HepG2 (cell line): ENCODE results near the gene PIEZO1. TPM values are rescaled to one million over a fixed set of nuclear protein-coding genes. Genes with fewer than 3 reads are reported as not detected.
A peak's percentile ranks its signal among the peaks of the same experiment; 100 is the strongest.

ENCODE experiments used
- ATF2 ChIP-seq: sonication (generic); formaldehyde crosslinking; IDR thresholded peaks from 2 replicates; pipeline ENCODE4 v1.4.0; 2020; ENCODE audit warnings: missing genetic modification reagents
- ATM ChIP-seq: fragments of 450-650 bp; IDR thresholded peaks from 2 replicates; pipeline ENCODE4 v1.7.1; 2017; ENCODE audit warnings: mild to moderate bottlenecking, borderline replicate concordance
- CBFB ChIP-seq: sonication (generic); formaldehyde crosslinking; IDR thresholded peaks from 2 replicates; pipeline ENCODE4 v1.4.0; 2020; ENCODE audit warnings: missing genetic modification reagents
- KLF11 ChIP-seq: IDR thresholded peaks from 2 replicates; pipeline ENCODE4 v1.6.1; 2016; ENCODE audit warnings: missing compliant biosample characterization
- MAFF ChIP-seq: IDR thresholded peaks from 2 replicates; pipeline ENCODE4 v1.6.1; 2011; ENCODE audit warnings: low read depth, low read length, improper control_type of control experiment
- NFKBIZ ChIP-seq: IDR thresholded peaks from 2 replicates; pipeline ENCODE4 v1.6.1; 2018; ENCODE audit warnings: missing genetic modification reagents, missing compliant biosample characterization
- NR2F2 ChIP-seq: IDR thresholded peaks from 2 replicates; pipeline ENCODE4 v1.6.1; 2012; ENCODE audit warnings: low read depth, inconsistent platforms, borderline replicate concordance
- POLR2A ChIP-seq, 2 experiments: IDR thresholded peaks; 2 replicates each; pipeline ENCODE4 v1.6.1; 2011; ENCODE audit warnings: low read depth in 2 of 2, low read length in 2 of 2, mild to moderate bottlenecking in 1 of 2, moderate library complexity in 1 of 2; ENCODE audit not compliant: insufficient read depth in 1 of 2
- TCF12 ChIP-seq, 2 experiments: fragments of 450-650 bp in 1 of 2; sonication (generic) in 1 of 2; formaldehyde crosslinking in 1 of 2; IDR thresholded peaks; 2 replicates each; pipeline versions ENCODE4 v1.6.1 to v1.8.0; 2017 to 2022; ENCODE audit warnings: antibody characterized with exemption in 1 of 2, mild to moderate bottlenecking in 1 of 2, missing genetic modification reagents in 1 of 2, moderate library complexity in 1 of 2
- TCF7 ChIP-seq: sonication (generic); IDR thresholded peaks from 2 replicates; pipeline ENCODE4 v1.6.1; 2016; ENCODE audit warnings: antibody characterized with exemption, low read depth
- WIZ ChIP-seq: sonication (generic); formaldehyde crosslinking; IDR thresholded peaks from 2 replicates; pipeline ENCODE4 v1.5.1; 2020; ENCODE audit warnings: mild to moderate bottlenecking, missing genetic modification reagents
- YEATS4 ChIP-seq: sonication (generic); formaldehyde crosslinking; IDR thresholded peaks from 2 replicates; pipeline ENCODE4 v1.4.0; 2020; ENCODE audit warnings: missing genetic modification reagents, borderline replicate concordance
- ZBTB7B ChIP-seq: sonication (generic); formaldehyde crosslinking; IDR thresholded peaks from 2 replicates; pipeline ENCODE4 v1.4.0; 2020; ENCODE audit warnings: missing genetic modification reagents
- ZNF367 ChIP-seq: sonication (generic); formaldehyde crosslinking; IDR thresholded peaks from 2 replicates; pipeline ENCODE4 v1.4.0; 2020; ENCODE audit warnings: missing genetic modification reagents, borderline replicate concordance
- ZNF441 ChIP-seq: sonication (generic); formaldehyde crosslinking; IDR thresholded peaks from 2 replicates; pipeline ENCODE4 v1.7.0; 2021; ENCODE audit warnings: missing genetic modification reagents, borderline replicate concordance
- ZNF512B ChIP-seq: sonication (generic); formaldehyde crosslinking; IDR thresholded peaks from 2 replicates; pipeline ENCODE4 v1.5.1; 2020; ENCODE audit warnings: missing genetic modification reagents, mild to moderate bottlenecking, borderline replicate concordance
- ZNF550 ChIP-seq: sonication (generic); formaldehyde crosslinking; IDR thresholded peaks from 2 replicates; pipeline ENCODE4 v1.4.0; 2020; ENCODE audit warnings: mild to moderate bottlenecking, missing genetic modification reagents, borderline replicate concordance
- ZNF605 ChIP-seq: sonication (generic); formaldehyde crosslinking; IDR thresholded peaks from 2 replicates; pipeline ENCODE4 v1.8.0; 2022; ENCODE audit warnings: mild to moderate bottlenecking, missing genetic modification reagents
- ZNF607 ChIP-seq: sonication (generic); formaldehyde crosslinking; IDR thresholded peaks from 2 replicates; pipeline ENCODE4 v1.5.1; 2020; ENCODE audit warnings: missing genetic modification reagents, mild to moderate bottlenecking, borderline replicate concordance
- ZNF7 ChIP-seq: IDR thresholded peaks from 2 replicates; pipeline ENCODE4 v1.6.1; 2016; ENCODE audit warnings: missing biosample characterization, missing genetic modification reagents
- ZNF720 ChIP-seq: sonication (generic); formaldehyde crosslinking; IDR thresholded peaks from 2 replicates; pipeline ENCODE4 v1.4.0; 2020; ENCODE audit warnings: missing genetic modification reagents
- ZNF768 ChIP-seq: sonication (generic); formaldehyde crosslinking; IDR thresholded peaks from 2 replicates; pipeline ENCODE4 v1.4.0; 2020; ENCODE audit warnings: missing genetic modification reagents
- ZSCAN30 ChIP-seq: sonication (generic); formaldehyde crosslinking; IDR thresholded peaks from 2 replicates; pipeline ENCODE4 v1.5.0; 2020; ENCODE audit warnings: mild to moderate bottlenecking, missing genetic modification reagents
- ZXDC ChIP-seq: sonication (generic); formaldehyde crosslinking; IDR thresholded peaks from 2 replicates; pipeline ENCODE4 v1.5.0; 2020; ENCODE audit warnings: mild to moderate bottlenecking, missing genetic modification reagents
- polyA plus RNA-seq, 8 experiments: library from polyadenylated mRNA; depleted of rRNA in 3 of 8; stranded (reverse) in 7 of 8; unstranded in 1 of 8; fragments of >200 nt; fragmentation: Illumina TruSeq in 4 of 8; extraction: Trizol in 4 of 8; gene quantifications; 2 replicates each; pipeline versions ENCODE4 v1.2.1 to v1.2.3, GENCODE V29; 2011 to 2016; ENCODE audit warnings: low read depth in 4 of 8, missing spikeins in 1 of 8, mixed read lengths in 1 of 8; ENCODE audit not compliant: insufficient read depth in 1 of 8
- total RNA-seq, 5 experiments: library from RNA; depleted of rRNA; stranded (reverse); fragments of >200 nt; fragmentation: Illumina TruSeq; extraction: Trizol; gene quantifications; 2 replicates each; pipeline ENCODE4 v1.2.3, GENCODE V29; 2016; ENCODE audit warnings: low read depth in 1 of 5

The PIEZO1 gene
- total and polyA plus RNA-seq, 2 of the 13 experiments (the other 11 are each of a cell fraction or from before 2014, with no cell fraction given), result 67.9 to 85.0 TPM

GRCh38 chr16:88804552-88805339, 19.7 kb upstream of the PIEZO1 start (continued):
- TF ChIP-seq ZNF512B, result no peak
- peak; percentile 76; the same call in 1 of the 2 replicates for TF ChIP-seq ZNF605 (CRISPR knock-in tag)
- no peak for TF ChIP-seq ZNF7 (CRISPR knock-in tag)
- TF ChIP-seq ZBTB7B, result peak; percentile 73
- TF ChIP-seq NFKBIZ (CRISPR knock-in tag), result no peak
- no peak for TF ChIP-seq POLR2A (IDR thresholded peaks at IDR 0.05; ENCODE audit: insufficient read depth in 1 of 2, low read depth in 2 of 2, low read length in 2 of 2)
- no peak for TF ChIP-seq ZNF367
- no peak; the same call in 1 of the 2 replicates for TF ChIP-seq NR2F2
- no peak for TF ChIP-seq ZNF720 (CRISPR knock-in tag)
- no peak for TF ChIP-seq ZXDC (CRISPR knock-in tag)
- no peak for TF ChIP-seq MAFF
- peak; percentile 63; the same call in 1 of the 2 replicates for TF ChIP-seq YEATS4 (CRISPR knock-in tag)
- TF ChIP-seq WIZ, result no peak
- TF ChIP-seq ATF2 (CRISPR knock-in tag), result peak; percentile 76
- TF ChIP-seq ATM, result no peak
- TF ChIP-seq ZNF550 (CRISPR knock-in tag), result 0 out of 2 replicates have a peak, but pooled peaks have one; percentile 13
- TF ChIP-seq TCF12 (IDR thresholded peaks at IDR 0.05), result no peak
- TF ChIP-seq TCF12 (CRISPR knock-in tag; IDR thresholded peaks at IDR 0.05), result no peak
- peak; percentile 66; the same call in 1 of the 2 replicates for TF ChIP-seq ZNF768 (CRISPR knock-in tag)
- no peak for TF ChIP-seq TCF7
- no peak for TF ChIP-seq ZNF441 (CRISPR knock-in tag)
- TF ChIP-seq KLF11, result 0 out of 2 replicates have a peak, but pooled peaks have one; percentile 25
- no peak for TF ChIP-seq ZSCAN30
- 0 out of 2 replicates have a peak, but pooled peaks have one; percentile 63 for TF ChIP-seq ZNF607
- no peak for TF ChIP-seq CBFB (CRISPR knock-in tag)
